A549 (cell line): ENCODE results near the gene NPB. TPM values are rescaled to one million over a fixed set of nuclear protein-coding genes. Genes with fewer than 3 reads are reported as not detected.

ENCODE experiments used
- ATAC-seq, 2 experiments: fragments of 200-7000 bp in 1 of 2; fragments of >200 bp in 1 of 2; cut with Nextera tagmentation in 1 of 2; cut with Tn5 transposase in 1 of 2; 3 replicates each; pipeline versions ENCODE4 v1.8.0 to v1.9.1; 2018 to 2020; ENCODE audit warnings: mild to moderate bottlenecking in 1 of 2, moderate library complexity in 1 of 2
- CTCF ChIA-PET: fragments of 300-600 bp; sonication (Branson Sonifier 250); formaldehyde crosslinking; extraction: SDS; loops from one replicate; lab custom pipeline; 2021; ENCODE audit warnings: antibody characterized with exemption, inconsistent platforms; lab: Yijun Ruan, JAX
- POLR2A ChIA-PET: fragments of 350-600 bp; formaldehyde crosslinking; extraction: SDS; loops from one replicate; lab custom pipeline; 2021; ENCODE audit warnings: antibody characterized with exemption, inconsistent platforms; lab: Yijun Ruan, JAX
- DNase-seq, 2 experiments: peaks; one replicate each; pipeline versions ENCODE4 v3.0.0 to v3.0.0-alpha.2; 2011 to 2016; ENCODE audit warnings: low read depth in 1 of 2, low spot score in 1 of 2
- FAIRE-seq: peaks from 2 replicates; lab custom pipeline; 2011; peaks lifted over from hg19 to GRCh38; lab: Jason Lieb, UNC
- H3K27ac ChIP-seq, 2 experiments: fragments of >200 bp; sonication (Bioruptor Twin); formaldehyde crosslinking; 3 replicates each; pipeline ENCODE4 v1.5.1; 2016 to 2017
- H3K4me1 ChIP-seq: fragments of >200 bp; sonication (Bioruptor Twin); formaldehyde crosslinking; 3 replicates; pipeline ENCODE4 v1.6.1; 2016
- H3K4me2 ChIP-seq: fragments of >200 bp; sonication (Bioruptor Twin); formaldehyde crosslinking; 3 replicates; pipeline ENCODE4 v1.6.1; 2016
- H3K4me3 ChIP-seq: fragments of >200 bp; sonication (Bioruptor Twin); formaldehyde crosslinking; 3 replicates; pipeline ENCODE4 v1.5.1; 2016
- H3K9me3 ChIP-seq: fragments of >200 bp; sonication (Bioruptor Twin); formaldehyde crosslinking; 3 replicates; pipeline ENCODE4 v1.6.1; 2016
- CBX2 ChIP-seq: fragments of 200-600 bp; sonication (generic); IDR thresholded peaks from 2 replicates; pipeline ENCODE4 v1.6.1; 2016; ENCODE audit warnings: low read depth, mild to moderate bottlenecking, borderline replicate concordance
- CBX8 ChIP-seq: fragments of 200-600 bp; sonication (generic); IDR thresholded peaks from 2 replicates; pipeline ENCODE4 v1.6.1; 2016
- CEBPB ChIP-seq, 2 experiments: fragments of >200 bp in 1 of 2; sonication (Bioruptor Twin) in 1 of 2; formaldehyde crosslinking in 1 of 2; IDR thresholded peaks; 2 replicates each; pipeline ENCODE4 v1.6.1; 2012 to 2016
- CHD2 ChIP-seq: fragments of 150-350 bp; IDR thresholded peaks from 2 replicates; pipeline ENCODE4 v1.6.1; 2014; ENCODE audit warnings: low read length; ENCODE audit not compliant: partially characterized antibody
- CHD4 ChIP-seq: fragments of 200-600 bp; sonication (generic); IDR thresholded peaks from 2 replicates; pipeline ENCODE4 v1.6.1; 2016; ENCODE audit warnings: antibody characterized with exemption, mild to moderate bottlenecking, borderline replicate concordance
- EHF ChIP-seq: fragments of 250-450 bp; sonication (Bioruptor Pico); IDR thresholded peaks from 2 replicates; pipeline ENCODE4 v1.5.0; 2020; ENCODE audit warnings: mild to moderate bottlenecking
- EHMT2 ChIP-seq: fragments of 200-600 bp; sonication (generic); IDR thresholded peaks from 2 replicates; pipeline ENCODE4 v1.6.1; 2016; ENCODE audit warnings: antibody characterized with exemption, low read depth, mild to moderate bottlenecking, moderate library complexity
- EP300 ChIP-seq, 2 experiments: fragments of >200 bp; sonication (Bioruptor Twin); formaldehyde crosslinking; IDR thresholded peaks; 2 replicates in 1 of 2; 3 replicates in 1 of 2; pipeline ENCODE4 v1.6.1; 2016 to 2017
- ESRRA ChIP-seq: fragments of 150-350 bp; IDR thresholded peaks from 2 replicates; pipeline ENCODE4 v1.6.1; 2014; ENCODE audit warnings: mild to moderate bottlenecking, low read length, borderline replicate concordance
- FOSB ChIP-seq: fragments of 250-450 bp; sonication (Bioruptor Pico); IDR thresholded peaks from 2 replicates; pipeline ENCODE4 v1.5.0; 2020; ENCODE audit warnings: mild to moderate bottlenecking, moderate library complexity
- FOXS1 ChIP-seq: fragments of 250-450 bp; sonication (Bioruptor Pico); IDR thresholded peaks from 2 replicates; pipeline ENCODE4 v1.5.0; 2020; ENCODE audit warnings: mild to moderate bottlenecking, moderate library complexity
- GATA3 ChIP-seq: IDR thresholded peaks from 2 replicates; pipeline ENCODE4 v1.6.1; 2012; ENCODE audit warnings: borderline replicate concordance
- HDAC2 ChIP-seq: fragments of 200-600 bp; sonication (generic); IDR thresholded peaks from 2 replicates; pipeline ENCODE4 v1.6.1; 2016
- HOXA7 ChIP-seq: fragments of 250-450 bp; sonication (Bioruptor Pico); IDR thresholded peaks from 2 replicates; pipeline ENCODE4 v1.5.0; 2020; ENCODE audit warnings: mild to moderate bottlenecking, moderate library complexity
- HOXB13 ChIP-seq: fragments of 250-450 bp; sonication (Bioruptor Pico); IDR thresholded peaks from 2 replicates; pipeline ENCODE4 v1.5.0; 2020; ENCODE audit warnings: low read depth, mild to moderate bottlenecking, moderate library complexity
- JUN ChIP-seq, 2 experiments: fragments of >200 bp; sonication (Bioruptor Twin); formaldehyde crosslinking; IDR thresholded peaks; 2 replicates in 1 of 2; 3 replicates in 1 of 2; pipeline ENCODE4 v1.6.1; 2016 to 2017
- JUNB ChIP-seq: fragments of >200 bp; sonication (Bioruptor Twin); formaldehyde crosslinking; IDR thresholded peaks from 2 replicates; pipeline ENCODE4 v1.6.1; 2016
- MAFK ChIP-seq: fragments of 450-650 bp; IDR thresholded peaks from 2 replicates; pipeline ENCODE4 v1.6.1; 2014; ENCODE audit not compliant: partially characterized antibody
- MAZ ChIP-seq: fragments of 150-350 bp; IDR thresholded peaks from 2 replicates; pipeline ENCODE4 v1.6.1; 2014; ENCODE audit warnings: antibody characterized with exemption, low read depth, low read length, borderline replicate concordance
- PHF8 ChIP-seq: fragments of 200-600 bp; sonication (generic); IDR thresholded peaks from 2 replicates; pipeline ENCODE4 v1.6.1; 2016; ENCODE audit warnings: low read depth, mild to moderate bottlenecking, antibody characterized with exemption, moderate library complexity, borderline replicate concordance
- POLR2A ChIP-seq: IDR thresholded peaks from 2 replicates; pipeline ENCODE4 v1.6.1; 2012; ENCODE audit warnings: mild to moderate bottlenecking, low read length
- POLR2AphosphoS2 ChIP-seq: conservative IDR thresholded peaks from 2 replicates; pipeline ENCODE4 v1.6.1; 2012; ENCODE audit warnings: low read length, improper control_type of control experiment, inconsistent platforms
- RAD21 ChIP-seq, 2 experiments: fragments of >200 bp in 1 of 2; sonication (Bioruptor Twin) in 1 of 2; formaldehyde crosslinking in 1 of 2; IDR thresholded peaks in 1 of 2; conservative IDR thresholded peaks in 1 of 2; 2 replicates in 1 of 2; 3 replicates in 1 of 2; pipeline ENCODE4 v1.6.1; 2012 to 2018; ENCODE audit warnings: inconsistent platforms in 1 of 2
- RARB ChIP-seq: fragments of 250-450 bp; sonication (Bioruptor Pico); IDR thresholded peaks from 2 replicates; pipeline ENCODE4 v1.8.0; 2021; ENCODE audit warnings: mild to moderate bottlenecking, moderate library complexity
- RCOR1 ChIP-seq: fragments of 150-350 bp; IDR thresholded peaks from 2 replicates; pipeline ENCODE4 v1.6.1; 2014; ENCODE audit warnings: antibody characterized with exemption, low read length, low read depth
- RFX5 ChIP-seq: fragments of 450-650 bp; IDR thresholded peaks from 2 replicates; pipeline ENCODE4 v1.7.1; 2014; ENCODE audit warnings: antibody characterized with exemption, mild to moderate bottlenecking, moderate library complexity
- RNF2 ChIP-seq: fragments of 200-600 bp; sonication (generic); IDR thresholded peaks from 2 replicates; pipeline ENCODE4 v1.6.1; 2016; ENCODE audit warnings: low read depth, mild to moderate bottlenecking, antibody characterized with exemption, moderate library complexity, borderline replicate concordance
- SMC3 ChIP-seq: fragments of >200 bp; sonication (Bioruptor Twin); formaldehyde crosslinking; IDR thresholded peaks from 3 replicates; pipeline ENCODE4 v1.6.1; 2018; ENCODE audit warnings: inconsistent platforms
- TP53 ChIP-seq: fragments of 250-450 bp; sonication (Bioruptor Pico); IDR thresholded peaks from 2 replicates; pipeline ENCODE4 v1.5.0; 2021; ENCODE audit warnings: mild to moderate bottlenecking, moderate library complexity
- ZC3H11A ChIP-seq: fragments of 450-650 bp; IDR thresholded peaks from 2 replicates; pipeline ENCODE4 v1.6.1; 2014; ENCODE audit warnings: antibody characterized with exemption, mild to moderate bottlenecking
- ZFP36 ChIP-seq: fragments of 450-650 bp; IDR thresholded peaks from 2 replicates; pipeline ENCODE4 v1.6.1; 2014; ENCODE audit warnings: borderline replicate concordance; ENCODE audit not compliant: partially characterized antibody
- ZNF302 ChIP-seq: fragments of 250-450 bp; sonication (Bioruptor Pico); IDR thresholded peaks from 2 replicates; pipeline ENCODE4 v1.9.0; 2021; ENCODE audit warnings: inconsistent platforms, mild to moderate bottlenecking, moderate library complexity
- ZSCAN20 ChIP-seq: fragments of 250-450 bp; sonication (Bioruptor Pico); IDR thresholded peaks from 2 replicates; pipeline ENCODE4 v1.8.0; 2022; ENCODE audit warnings: mild to moderate bottlenecking, moderate library complexity
- WGBS: methylation state at CpG from one replicate; pipeline ENCODE4 v1.1.6; 2017; ENCODE audit errors: missing lambda C conversion rate; 5-methylcytosine and 5-hydroxymethylcytosine counted together
- polyA plus RNA-seq, 4 experiments: library from polyadenylated mRNA; depleted of rRNA in 3 of 4; stranded (reverse); fragments of >200 nt; fragmentation: RNase III in 1 of 4; extraction: RNeasy Plus Mini Kit Qiagen cat#74134 plus additional on column Dnase treatment in 1 of 4; gene quantifications; 2 replicates in 3 of 4; 3 replicates in 1 of 4; pipeline ENCODE4 v1.2.3, GENCODE V29; 2011 to 2017
- TF ChIP-seq, protein P1 (sequence below): fragments of 450-650 bp; IDR thresholded peaks from 2 replicates; pipeline ENCODE4 v1.6.1; 2014; ENCODE audit warnings: antibody characterized with exemption
- TF ChIP-seq, protein P2 (sequence below): fragments of 250-450 bp; sonication (Bioruptor Pico); IDR thresholded peaks from 2 replicates; pipeline ENCODE4 v1.5.0; 2021; ENCODE audit warnings: mild to moderate bottlenecking, moderate library complexity, borderline replicate concordance
- TF ChIP-seq, protein P3 (sequence below): fragments of >200 bp; sonication (Bioruptor Twin); formaldehyde crosslinking; IDR thresholded peaks from 2 replicates; pipeline ENCODE4 v1.6.1; 2016
- TF ChIP-seq, protein P4 (sequence below): IDR thresholded peaks from 2 replicates; pipeline ENCODE4 v1.6.1; 2012; ENCODE audit warnings: low read depth, borderline replicate concordance
- TF ChIP-seq, protein P5 (sequence below): IDR thresholded peaks from 2 replicates; pipeline ENCODE4 v1.6.1; 2012
- TF ChIP-seq, protein P6 (sequence below): fragments of 150-350 bp; IDR thresholded peaks from 2 replicates; pipeline ENCODE4 v1.6.1; 2014; ENCODE audit warnings: low read depth, mild to moderate bottlenecking, low read length

NPB gene
- polyA plus RNA-seq, 2 of the 4 experiments (the other 2 are of a cell fraction) = 0.41 to 0.45 TPM

DNA sequence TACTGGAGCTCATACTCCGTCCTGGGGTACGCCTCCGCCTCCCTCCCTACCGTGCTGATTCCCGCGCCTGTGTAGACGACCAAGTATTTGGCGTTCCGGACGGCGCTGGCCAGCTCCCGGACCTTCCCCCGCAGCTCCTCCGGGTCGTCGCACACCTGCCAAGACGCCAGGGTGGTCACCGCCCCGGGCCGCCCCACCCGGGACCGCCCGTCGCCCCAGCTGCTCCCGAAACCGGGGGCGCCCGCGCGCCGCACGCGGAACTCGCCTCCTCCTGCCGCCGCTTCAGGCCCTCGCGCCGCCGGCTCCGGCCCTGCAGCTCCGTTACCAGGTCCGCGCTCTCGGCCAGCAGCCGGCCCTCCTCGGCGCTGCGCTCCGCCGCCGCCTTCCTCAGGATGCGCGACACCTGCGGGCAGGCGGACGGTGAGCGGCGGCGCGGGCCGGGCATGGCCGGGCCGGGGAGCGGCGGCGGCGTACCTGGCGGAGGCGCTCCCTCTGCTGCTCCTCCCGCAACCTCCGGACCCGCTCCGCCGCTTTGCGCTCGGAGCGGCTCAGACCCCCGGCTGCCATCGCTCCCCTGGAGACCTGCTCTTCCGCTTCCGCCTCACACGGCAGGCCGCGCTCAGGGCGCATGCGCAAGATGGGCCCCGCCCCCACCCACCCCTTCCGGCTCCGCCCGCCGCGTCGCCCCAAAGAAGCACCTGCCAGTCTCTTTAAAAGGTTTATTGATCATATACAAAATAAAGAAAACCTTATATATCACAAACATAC lies 15.7 kb downstream of the NPB start, which contains the start of gene SIRT7:
SIRT7 (minus strand) TSS at position 612 of the 768 bp plus-strand sequence; CDS start at position 567, 45 bp downstream.
- ATAC-seq (peak; percentile 56 to 62), DNase-seq (peak; percentile 83 to 97), FAIRE-seq (no peak)
- peak within 1 kb of the TSS; percentile 99 for H3K4me2 ChIP-seq
- H3K4me1 ChIP-seq = peaks cover 59% of the 10 kb centered on the region
- no peaks in the 10 kb centered on the region for H3K9me3 ChIP-seq
- peak within 1 kb of the TSS; percentile 97 for H3K4me3 ChIP-seq
- ChIA-PET POLR2A (interaction anchor here (1.2 kb wide), 1 partner anchor 8 kb away, joined by 6 read pairs; no protein-coding TSS in a partner anchor), CTCF (interaction anchor here (0.5 to 1.8 kb wide), 9 partner anchors 9 to 190 kb away, joined by 3 to 7 read pairs (median 4); partner anchors contain the start of gene MAFG)
- peak within 1 kb of the TSS; percentile 93 to 97 for H3K27ac ChIP-seq
- WGBS = under 1% methylated on average over 37 of the region's 94 CpGs
- TF ChIP-seq FOXS1 (CRISPR knock-in tag) = no peak
- TF ChIP-seq, protein P1, sequence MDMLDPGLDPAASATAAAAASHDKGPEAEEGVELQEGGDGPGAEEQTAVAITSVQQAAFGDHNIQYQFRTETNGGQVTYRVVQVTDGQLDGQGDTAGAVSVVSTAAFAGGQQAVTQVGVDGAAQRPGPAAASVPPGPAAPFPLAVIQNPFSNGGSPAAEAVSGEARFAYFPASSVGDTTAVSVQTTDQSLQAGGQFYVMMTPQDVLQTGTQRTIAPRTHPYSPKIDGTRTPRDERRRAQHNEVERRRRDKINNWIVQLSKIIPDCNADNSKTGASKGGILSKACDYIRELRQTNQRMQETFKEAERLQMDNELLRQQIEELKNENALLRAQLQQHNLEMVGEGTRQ = no peak
- TF ChIP-seq CBX8 = no peak
- no peak for TF ChIP-seq HOXB13 (CRISPR knock-in tag)
- TF ChIP-seq RNF2 = no peak
- no peak for TF ChIP-seq JUNB
- TF ChIP-seq ZFP36 = no peak
- TF ChIP-seq, protein P2, sequence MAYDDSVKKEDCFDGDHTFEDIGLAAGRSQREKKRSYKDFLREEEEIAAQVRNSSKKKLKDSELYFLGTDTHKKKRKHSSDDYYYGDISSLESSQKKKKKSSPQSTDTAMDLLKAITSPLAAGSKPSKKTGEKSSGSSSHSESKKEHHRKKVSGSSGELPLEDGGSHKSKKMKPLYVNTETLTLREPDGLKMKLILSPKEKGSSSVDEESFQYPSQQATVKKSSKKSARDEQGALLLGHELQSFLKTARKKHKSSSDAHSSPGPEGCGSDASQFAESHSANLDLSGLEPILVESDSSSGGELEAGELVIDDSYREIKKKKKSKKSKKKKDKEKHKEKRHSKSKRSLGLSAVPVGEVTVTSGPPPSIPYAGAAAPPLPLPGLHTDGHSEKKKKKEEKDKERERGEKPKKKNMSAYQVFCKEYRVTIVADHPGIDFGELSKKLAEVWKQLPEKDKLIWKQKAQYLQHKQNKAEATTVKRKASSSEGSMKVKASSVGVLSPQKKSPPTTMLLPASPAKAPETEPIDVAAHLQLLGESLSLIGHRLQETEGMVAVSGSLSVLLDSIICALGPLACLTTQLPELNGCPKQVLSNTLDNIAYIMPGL (CRISPR knock-in tag) = no peak
- TF ChIP-seq SMC3 = no peak
- peak; percentile 18 for TF ChIP-seq CHD2
- TF ChIP-seq, protein P3, sequence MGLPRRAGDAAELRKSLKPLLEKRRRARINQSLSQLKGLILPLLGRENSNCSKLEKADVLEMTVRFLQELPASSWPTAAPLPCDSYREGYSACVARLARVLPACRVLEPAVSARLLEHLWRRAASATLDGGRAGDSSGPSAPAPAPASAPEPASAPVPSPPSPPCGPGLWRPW = no peak
- TF ChIP-seq ZC3H11A = no peak
- TF ChIP-seq POLR2A = peak; percentile 69
- TF ChIP-seq ZSCAN20 = no peak
- no peak for TF ChIP-seq EP300 (IDR thresholded peaks at IDR 0.05)
- TF ChIP-seq, protein P4, sequence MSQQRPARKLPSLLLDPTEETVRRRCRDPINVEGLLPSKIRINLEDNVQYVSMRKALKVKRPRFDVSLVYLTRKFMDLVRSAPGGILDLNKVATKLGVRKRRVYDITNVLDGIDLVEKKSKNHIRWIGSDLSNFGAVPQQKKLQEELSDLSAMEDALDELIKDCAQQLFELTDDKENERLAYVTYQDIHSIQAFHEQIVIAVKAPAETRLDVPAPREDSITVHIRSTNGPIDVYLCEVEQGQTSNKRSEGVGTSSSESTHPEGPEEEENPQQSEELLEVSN = no peak
- TF ChIP-seq CHD4 = no peak
- TF ChIP-seq POLR2AphosphoS2 = peak; percentile 77; the same call in 1 of the 2 replicates
- TF ChIP-seq, protein P5, sequence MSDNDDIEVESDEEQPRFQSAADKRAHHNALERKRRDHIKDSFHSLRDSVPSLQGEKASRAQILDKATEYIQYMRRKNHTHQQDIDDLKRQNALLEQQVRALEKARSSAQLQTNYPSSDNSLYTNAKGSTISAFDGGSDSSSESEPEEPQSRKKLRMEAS = no peak; the same call in 1 of the 2 replicates
- peak; percentile 50; the same call in 1 of the 2 replicates for TF ChIP-seq PHF8
- TF ChIP-seq, protein P6, sequence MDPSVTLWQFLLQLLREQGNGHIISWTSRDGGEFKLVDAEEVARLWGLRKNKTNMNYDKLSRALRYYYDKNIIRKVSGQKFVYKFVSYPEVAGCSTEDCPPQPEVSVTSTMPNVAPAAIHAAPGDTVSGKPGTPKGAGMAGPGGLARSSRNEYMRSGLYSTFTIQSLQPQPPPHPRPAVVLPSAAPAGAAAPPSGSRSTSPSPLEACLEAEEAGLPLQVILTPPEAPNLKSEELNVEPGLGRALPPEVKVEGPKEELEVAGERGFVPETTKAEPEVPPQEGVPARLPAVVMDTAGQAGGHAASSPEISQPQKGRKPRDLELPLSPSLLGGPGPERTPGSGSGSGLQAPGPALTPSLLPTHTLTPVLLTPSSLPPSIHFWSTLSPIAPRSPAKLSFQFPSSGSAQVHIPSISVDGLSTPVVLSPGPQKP = no peak
- no peak for TF ChIP-seq RCOR1
- TF ChIP-seq HOXA7 (CRISPR knock-in tag) = no peak
- peak; percentile 88 to 98 for TF ChIP-seq JUN (IDR thresholded peaks at IDR 0.05)
- TF ChIP-seq EHMT2 = no peak
- TF ChIP-seq MAFK = no peak
- TF ChIP-seq ESRRA = no peak
- no peak for TF ChIP-seq FOSB (CRISPR knock-in tag)
- TF ChIP-seq RAD21 (conservative IDR thresholded peaks at IDR 0.05 in 1 of 2, IDR thresholded peaks at IDR 0.05 in 1 of 2) = no peak
- no peak; the same call in 1 of the 2 replicates for TF ChIP-seq GATA3
- TF ChIP-seq CEBPB (IDR thresholded peaks at IDR 0.05) = no peak
- TF ChIP-seq CBX2 = no peak
- no peak for TF ChIP-seq ZNF302 (CRISPR knock-in tag)
- TF ChIP-seq TP53 (CRISPR knock-in tag) = no peak; the same call in none of the 2 replicates
- TF ChIP-seq RFX5 = no peak
- TF ChIP-seq HDAC2 = no peak
- TF ChIP-seq RARB (CRISPR knock-in tag) = no peak
- no peak for TF ChIP-seq EHF (CRISPR knock-in tag)
- no peak for TF ChIP-seq MAZ
